Erythroblast (primary cell): ENCODE results near the gene CAMK2G.

Experiments
- GATA1 ChIP-seq: IDR thresholded peaks from 2 replicates; pipeline ENCODE4 v1.6.1; 2011; ENCODE audit warnings: low read depth, mild to moderate bottlenecking, control low read depth, low read length, moderate library complexity
- POLR2A ChIP-seq: IDR thresholded peaks from 2 replicates; pipeline ENCODE4 v1.6.1; 2011; ENCODE audit warnings: mild to moderate bottlenecking, low read length

GRCh38 chr10:73857446-73857845, 16.9 kb downstream of the CAMK2G start:
- TF ChIP-seq POLR2A: no peak
- TF ChIP-seq GATA1: no peak
